ENCODE results near the gene MYORG.
A peak's percentile ranks its signal among the peaks of the same experiment; 100 is the strongest.
"Not testable (repeated sequence)": the region's sequence is repeated elsewhere in the genome, so short reads cannot be mapped to it uniquely, and the experiment has no call there.

Gene MYORG

GRCh38 chr9:34371886-34372466, 4.7 kb downstream of the MYORG start:
- H3K4me3 ChIP-seq (ENCODE audit: low read depth, low read length) = no peak overlapping the region
- no peak for DNase-seq (ENCODE audit: low read depth)

- DNase-seq (ENCODE audit: low read depth) = no peak
- peak overlapping the region; percentile 27 for H3K4me3 ChIP-seq (ENCODE audit: low read depth, low read length)
Observed at GRCh38 chr9:34370970-34371880, 5.5 kb downstream of the MYORG start.

- DNase-seq (ENCODE audit: low read depth) = no peak
- H3K4me3 ChIP-seq (ENCODE audit: low read depth, low read length) = peak overlapping the region; percentile 27
Observed at GRCh38 chr9:34370335-34370969, 6.2 kb downstream of the MYORG start.

GRCh38 chr9:34369636-34370035, 7.1 kb downstream of the MYORG start:
- no peak for DNase-seq (ENCODE audit: low read depth)
- no peak overlapping the region for H3K4me3 ChIP-seq (ENCODE audit: low read depth, low read length)

GRCh38 chr9:34368796-34369195, 7.9 kb downstream of the MYORG start:
- H3K4me3 ChIP-seq (ENCODE audit: low read depth, low read length); DNase-seq (ENCODE audit: low read depth): not testable (repeated sequence)

- not testable (repeated sequence) for H3K4me3 ChIP-seq (ENCODE audit: low read depth, low read length); DNase-seq (ENCODE audit: low read depth)
Observed at GRCh38 chr9:34367751-34368410, 8.8 kb downstream of the MYORG start.

GRCh38 chr9:34366365-34366764, 10.3 kb downstream of the MYORG start:
- DNase-seq (ENCODE audit: low read depth) = no peak
- H3K4me3 ChIP-seq (ENCODE audit: low read depth, low read length) = no peak overlapping the region

- no peak for DNase-seq (ENCODE audit: low read depth)
- no peak overlapping the region for H3K4me3 ChIP-seq (ENCODE audit: low read depth, low read length)
Observed at GRCh38 chr9:34365282-34365681, 11.4 kb downstream of the MYORG start.

- DNase-seq (ENCODE audit: low read depth) = peak; percentile 27
- no peak overlapping the region for H3K4me3 ChIP-seq (ENCODE audit: low read depth, low read length)
Observed at GRCh38 chr9:34363619-34364351, 12.9 kb downstream of the MYORG start.

GRCh38 chr9:34362614-34363214, 14.0 kb downstream of the MYORG start:
- no peak for DNase-seq (ENCODE audit: low read depth)
- no peak overlapping the region for H3K4me3 ChIP-seq (ENCODE audit: low read depth, low read length)

- not testable (repeated sequence) for DNase-seq (ENCODE audit: low read depth); H3K4me3 ChIP-seq (ENCODE audit: low read depth, low read length)
Observed at GRCh38 chr9:34352957-34353356, 23.7 kb downstream of the MYORG start.

GRCh38 chr9:34352122-34352652, 24.5 kb downstream of the MYORG start:
- not testable (repeated sequence) for DNase-seq (ENCODE audit: low read depth); H3K4me3 ChIP-seq (ENCODE audit: low read depth, low read length)

GRCh38 chr9:34349324-34349723, 27.4 kb downstream of the MYORG start:
- no peak for DNase-seq (ENCODE audit: low read depth)
- H3K4me3 ChIP-seq (ENCODE audit: low read depth, low read length) = no peak overlapping the region

GRCh38 chr9:34347800-34348158, 28.9 kb downstream of the MYORG start:
- DNase-seq (ENCODE audit: low read depth) = no peak
- H3K4me3 ChIP-seq (ENCODE audit: low read depth, low read length) = no peak overlapping the region

GRCh38 chr9:34346873-34347799, 29.6 kb downstream of the MYORG start:
- H3K4me3 ChIP-seq (ENCODE audit: low read depth, low read length) = no peak overlapping the region
- no peak for DNase-seq (ENCODE audit: low read depth)

GRCh38 chr9:34343605-34344004, 33.1 kb downstream of the MYORG start:
- DNase-seq (ENCODE audit: low read depth) = no peak
- H3K4me3 ChIP-seq (ENCODE audit: low read depth, low read length) = no peak overlapping the region

GRCh38 chr9:34343090-34343489, 33.6 kb downstream of the MYORG start:
- no peak for DNase-seq (ENCODE audit: low read depth)
- H3K4me3 ChIP-seq (ENCODE audit: low read depth, low read length) = no peak overlapping the region

Data from skeletal muscle cell (primary cell).